GM18507 (cell line): ENCODE data around the gene CENPU.
A peak's percentile ranks its signal among the peaks of the same experiment; 100 is the strongest.
"Not testable (repeated sequence)": the region's sequence is repeated elsewhere in the genome, so short reads cannot be mapped to it uniquely, and the experiment has no call there.

ENCODE experiments used
- DNase-seq: peaks from one replicate; pipeline ENCODE4 v3.0.0; 2011; ENCODE audit warnings: low read depth; ENCODE audit not compliant: insufficient read length; ENCODE audit errors: extremely low spot score
- FAIRE-seq: peaks from 2 replicates; lab custom pipeline; 2011; peaks lifted over from hg19 to GRCh38; lab: Jason Lieb, UNC

The CENPU gene

GRCh38 chr4:184675018-184675417, 58.9 kb downstream of the CENPU start:
- FAIRE-seq = no peak
- no peak for DNase-seq

GRCh38 chr4:184674011-184674410, 59.9 kb downstream of the CENPU start:
- DNase-seq (no peak), FAIRE-seq (no peak)

GRCh38 chr4:184672741-184673140, 61.2 kb downstream of the CENPU start:
- FAIRE-seq (no peak), DNase-seq (no peak)

GRCh38 chr4:184671101-184671500, 62.8 kb downstream of the CENPU start:
- DNase-seq (no peak), FAIRE-seq (no peak)

- DNase-seq (no peak), FAIRE-seq (no peak)
These were observed 64.6 kb downstream of the CENPU start for GRCh38 chr4:184669251-184669650.

GRCh38 chr4:184668511-184669114, 65.3 kb downstream of the CENPU start:
- FAIRE-seq (no peak), DNase-seq (no peak)

- no peak for FAIRE-seq
- no peak for DNase-seq
These were observed 65.8 kb downstream of the CENPU start for GRCh38 chr4:184668096-184668495.

GRCh38 chr4:184666670-184667069, 67.2 kb downstream of the CENPU start:
- no peak for DNase-seq
- no peak for FAIRE-seq

- DNase-seq (no peak), FAIRE-seq (no peak)
These were observed 69.3 kb downstream of the CENPU start for GRCh38 chr4:184664445-184665210.

- FAIRE-seq (no peak), DNase-seq (no peak)
These were observed 71.7 kb downstream of the CENPU start for GRCh38 chr4:184662236-184662635.

GRCh38 chr4:184660978-184661377, 72.9 kb downstream of the CENPU start:
- no peak for FAIRE-seq
- no peak for DNase-seq

- not testable (repeated sequence) for FAIRE-seq, DNase-seq
These were observed 76.1 kb downstream of the CENPU start for GRCh38 chr4:184657820-184658219.

- DNase-seq = no peak
- FAIRE-seq = peak; percentile 31
These were observed 76.8 kb downstream of the CENPU start for GRCh38 chr4:184657144-184657543.

- DNase-seq (no peak), FAIRE-seq (no peak)
These were observed 77.7 kb downstream of the CENPU start for GRCh38 chr4:184655889-184656869.

- FAIRE-seq (no peak), DNase-seq (no peak)
These were observed 80.2 kb downstream of the CENPU start for GRCh38 chr4:184653650-184654049.

GRCh38 chr4:184652681-184653080, 81.2 kb downstream of the CENPU start:
- not testable (repeated sequence) for DNase-seq, FAIRE-seq

GRCh38 chr4:184651899-184652298, 82.0 kb downstream of the CENPU start:
- no peak for FAIRE-seq
- DNase-seq = no peak

GRCh38 chr4:184649971-184650855, 83.7 kb downstream of the CENPU start:
- no peak for FAIRE-seq
- DNase-seq = no peak
